ENCODE results near the gene HECTD4. TPM values are rescaled to one million over a fixed set of nuclear protein-coding genes. Genes with fewer than 3 reads are reported as not detected.

The HECTD4 gene
- total RNA-seq, 1 donor from 2014 or later, result 49.4 TPM

DNA sequence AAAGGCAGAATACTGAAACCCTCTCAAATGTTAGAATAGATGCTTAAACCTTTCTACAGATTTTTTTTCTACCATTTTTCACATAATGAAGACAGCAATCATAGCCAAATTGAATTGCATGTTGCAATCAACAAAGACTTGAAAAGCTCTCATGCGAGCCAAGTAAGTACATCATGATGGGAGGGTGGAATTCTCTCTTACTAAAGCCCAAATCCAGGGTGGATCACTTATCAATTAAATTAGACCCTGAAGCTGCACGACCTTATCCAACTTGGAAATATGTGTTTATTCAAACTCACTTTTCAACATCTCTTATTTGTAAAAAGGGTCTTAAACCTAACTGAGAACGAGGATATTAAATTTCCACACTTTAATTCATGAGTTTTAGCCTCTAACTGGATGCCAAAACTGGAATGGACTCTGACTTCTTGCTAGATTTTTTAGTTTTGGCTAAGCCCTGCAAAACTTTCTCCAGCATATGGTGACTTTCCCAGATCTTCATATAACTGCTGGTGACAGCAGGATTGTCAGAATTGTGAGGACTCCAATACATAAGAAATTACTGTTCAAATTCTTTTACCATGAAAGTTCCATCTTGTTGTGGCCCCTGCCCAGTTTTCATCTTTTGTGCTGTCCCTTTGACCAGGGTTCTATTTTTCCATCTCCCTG is 53.6 kb downstream of the HECTD4 start:
- peak overlapping the region; percentile 4 for H3K27ac Mint-ChIP-seq (ENCODE audit: unreplicated experiment)
- no peaks in the 10 kb centered on the region for H3K27me3 Mint-ChIP-seq (ENCODE audit: low read depth)
- no peak for DNase-seq (ENCODE audit: low read depth, low spot score)
- no peaks in the 10 kb centered on the region for H3K36me3 Mint-ChIP-seq (ENCODE audit: low read depth)
- no peaks in the 10 kb centered on the region for H3K9me3 Mint-ChIP-seq
- peaks cover 5% of the 10 kb centered on the region for H3K4me1 Mint-ChIP-seq
- no peak for TF ChIP-seq CTCF (conservative IDR thresholded peaks at IDR 0.05)
- H3K4me3 Mint-ChIP-seq, result no peak overlapping the region

GRCh38 chr12:112327209-112327938 is 54.9 kb downstream of the HECTD4 start:
- TF ChIP-seq CTCF (conservative IDR thresholded peaks at IDR 0.05), result no peak
- H3K36me3 Mint-ChIP-seq (ENCODE audit: low read depth), result no peaks in the 10 kb centered on the region
- no peak overlapping the region for H3K27ac Mint-ChIP-seq (ENCODE audit: unreplicated experiment)
- no peaks in the 10 kb centered on the region for H3K9me3 Mint-ChIP-seq
- H3K4me3 Mint-ChIP-seq, result no peak overlapping the region
- no peak for DNase-seq (ENCODE audit: low read depth, low spot score)
- peaks cover 11% of the 10 kb centered on the region for H3K4me1 Mint-ChIP-seq
- H3K27me3 Mint-ChIP-seq (ENCODE audit: low read depth), result no peaks in the 10 kb centered on the region

DNA sequence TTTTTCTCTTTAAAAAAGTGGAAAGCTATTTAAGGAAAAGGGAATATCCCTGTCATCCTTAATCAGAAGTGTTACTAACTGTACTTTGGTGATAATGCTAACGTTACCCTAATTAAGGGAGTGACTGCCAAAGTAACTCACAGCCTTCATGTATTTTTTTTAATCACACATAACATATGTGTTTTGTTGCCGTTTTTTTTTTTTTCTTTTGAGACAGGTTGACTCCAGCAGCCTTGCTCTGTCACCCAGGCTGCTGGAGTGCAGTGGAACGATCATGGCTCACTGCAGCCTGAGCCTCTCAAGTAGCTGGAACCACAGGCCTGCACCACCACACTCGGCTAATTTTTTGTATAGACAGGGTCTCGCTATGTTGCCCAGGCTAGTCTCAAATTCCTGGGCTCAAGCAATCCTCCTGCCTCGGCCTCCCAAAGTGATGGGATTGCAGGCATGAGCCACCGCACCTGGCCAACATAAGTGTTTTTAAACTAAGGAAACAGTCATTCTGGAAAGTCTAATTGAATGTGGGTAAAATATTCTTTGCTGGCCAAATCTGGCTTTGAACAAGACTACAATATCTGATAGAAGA is 56.5 kb downstream of the HECTD4 start:
- Mint-ChIP-seq H3K27ac (ENCODE audit: unreplicated experiment) (no peak overlapping the region), H3K36me3 (ENCODE audit: low read depth) (no peaks in the 10 kb centered on the region), H3K27me3 (ENCODE audit: low read depth) (no peaks in the 10 kb centered on the region), H3K4me1 (peaks cover 14% of the 10 kb centered on the region), H3K9me3 (no peaks in the 10 kb centered on the region), H3K4me3 (no peak overlapping the region)
- no peak for TF ChIP-seq CTCF (conservative IDR thresholded peaks at IDR 0.05)
- no peak for DNase-seq (ENCODE audit: low read depth, low spot score)

DNA sequence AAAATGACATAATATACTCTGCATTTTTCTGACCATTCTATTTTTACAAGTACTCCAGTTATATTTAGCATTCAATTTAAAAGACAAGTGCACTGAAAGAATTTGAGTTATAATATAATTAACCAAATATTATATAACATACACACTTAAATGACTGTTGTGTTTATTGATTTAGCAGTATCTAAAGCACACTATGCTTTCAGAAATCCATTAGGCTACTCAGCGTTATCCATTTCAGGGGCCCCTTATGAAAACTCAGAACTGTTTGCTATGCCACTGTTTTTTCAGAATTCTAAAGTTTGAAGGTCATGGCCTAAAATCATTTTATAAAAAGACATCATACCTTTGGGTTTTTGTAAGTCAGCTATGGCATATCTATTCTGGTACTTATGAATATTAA is 57.1 kb downstream of the HECTD4 start:
- Mint-ChIP-seq H3K4me1 (peaks cover 14% of the 10 kb centered on the region), H3K27me3 (ENCODE audit: low read depth) (no peaks in the 10 kb centered on the region), H3K9me3 (no peaks in the 10 kb centered on the region), H3K36me3 (ENCODE audit: low read depth) (no peaks in the 10 kb centered on the region), H3K27ac (ENCODE audit: unreplicated experiment) (no peak overlapping the region), H3K4me3 (no peak overlapping the region)
- TF ChIP-seq CTCF (conservative IDR thresholded peaks at IDR 0.05), result no peak
- no peak for DNase-seq (ENCODE audit: low read depth, low spot score)

DNA sequence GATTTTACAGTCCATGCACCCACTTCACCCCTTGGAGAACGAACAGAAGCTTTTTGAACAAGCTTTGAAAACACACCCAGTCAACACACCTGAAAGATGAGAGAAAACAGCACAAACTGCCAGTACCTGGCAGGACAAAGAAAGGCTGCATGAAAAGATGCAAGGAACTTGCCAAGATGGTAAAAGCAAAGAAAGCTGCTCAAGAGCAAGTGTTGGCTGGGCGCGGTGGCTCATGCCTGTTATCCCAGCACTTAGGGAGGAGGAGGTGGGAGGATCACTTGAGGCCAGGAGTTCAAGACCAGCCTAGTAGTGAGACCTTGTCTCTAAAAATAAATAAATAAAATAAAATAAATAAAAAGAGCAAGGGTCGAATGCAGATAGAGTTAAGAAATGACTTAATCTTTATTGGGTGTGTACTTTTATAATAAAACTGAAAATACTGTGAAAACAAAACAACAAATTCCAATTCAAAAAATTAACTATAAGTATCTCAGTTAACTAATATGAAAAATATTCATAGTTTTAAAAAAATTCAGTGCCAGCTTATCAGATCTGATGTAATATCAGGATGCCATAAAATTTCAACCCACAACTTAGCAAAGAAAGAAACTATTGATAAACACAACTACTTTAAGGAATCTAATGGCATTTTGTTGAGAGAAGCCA is 59.2 kb downstream of the HECTD4 start:
- Mint-ChIP-seq H3K9me3 (no peaks in the 10 kb centered on the region), H3K4me1 (peaks cover 14% of the 10 kb centered on the region), H3K36me3 (ENCODE audit: low read depth) (no peaks in the 10 kb centered on the region), H3K27ac (ENCODE audit: unreplicated experiment) (no peak overlapping the region), H3K27me3 (ENCODE audit: low read depth) (no peaks in the 10 kb centered on the region), H3K4me3 (no peak overlapping the region)
- no peak for DNase-seq (ENCODE audit: low read depth, low spot score)
- TF ChIP-seq CTCF (conservative IDR thresholded peaks at IDR 0.05), result no peak

Data from neural crest cell (in vitro differentiated cells).